Activated CD4-positive, alpha-beta T cell treated with anti-CD3 and anti-CD28 coated beads, Interleukin-2, amount 10 ng/mL, durations not matched to agents 7 days and 5 days (primary cell): Measurements from ENCODE around the gene CTU1. TPM values are rescaled to one million over a fixed set of nuclear protein-coding genes. Genes with fewer than 3 reads are reported as not detected.

ENCODE experiments used
- CTCF ChIA-PET: fragments of 350-600 bp; sonication (Branson Sonifier 250); formaldehyde crosslinking; loops from one replicate; lab custom pipeline; 2021; ENCODE audit warnings: antibody characterized with exemption; lab: Charles Lee
- POLR2A ChIA-PET: fragments of 350-600 bp; sonication (Branson Sonifier 250); formaldehyde crosslinking; loops from one replicate; lab custom pipeline; 2021; ENCODE audit warnings: antibody characterized with exemption; lab: Charles Lee
- DNase-seq: peaks from one replicate; pipeline ENCODE4 v3.0.0-alpha.2; 2020
- H3K27ac Mint-ChIP-seq: one replicate; pipeline ENCODE4 v1.8.0; 2021; ENCODE audit warnings: mild to moderate bottlenecking, moderate library complexity, mixed read lengths
- H3K27me3 Mint-ChIP-seq: one replicate; pipeline ENCODE4 v1.8.0; 2021; ENCODE audit warnings: mixed read lengths
- H3K36me3 Mint-ChIP-seq: one replicate; pipeline ENCODE4 v1.8.0; 2021; ENCODE audit warnings: low read depth, mixed read lengths
- H3K4me1 Mint-ChIP-seq: one replicate; pipeline ENCODE4 v1.8.0; 2021; ENCODE audit warnings: mixed read lengths
- H3K4me3 Mint-ChIP-seq: one replicate; pipeline ENCODE4 v1.8.0; 2021; ENCODE audit warnings: mild to moderate bottlenecking, moderate library complexity, mixed read lengths
- H3K9me3 Mint-ChIP-seq: one replicate; pipeline ENCODE4 v1.8.0; 2021; ENCODE audit warnings: mixed read lengths
- total RNA-seq, 2 experiments: library from RNA; stranded (reverse); gene quantifications; one replicate each; pipeline ENCODE4 v1.2.3, GENCODE V29; 2021

The CTU1 gene
- total RNA-seq, 2 experiments from 2014 or later, result 8.5 to 10.0 TPM

- Mint-ChIP-seq H3K4me3 (no peak overlapping the region), H3K27ac (peak overlapping the region; percentile 74), H3K27me3 (no peaks in the 10 kb centered on the region), H3K9me3 (no peaks in the 10 kb centered on the region), H3K36me3 (peaks cover 26% of the 10 kb centered on the region), H3K4me1 (peaks cover 18% of the 10 kb centered on the region)
- ChIA-PET CTCF (interaction anchor here (0.6 to 1.8 kb wide), 4 partner anchors 9 to 681 kb away, joined by 3 to 6 read pairs (median 4); no protein-coding TSS in a partner anchor), POLR2A (no interaction called here)
- no peak for DNase-seq
These were observed 11.6 kb downstream of the CTU1 start for GRCh38 chr19:51096473-51097165.

- H3K27ac Mint-ChIP-seq, result no peak overlapping the region
- peaks cover 24% of the 10 kb centered on the region for H3K36me3 Mint-ChIP-seq
- ChIA-PET POLR2A (no interaction called here), CTCF (interaction anchor here (0.8 kb wide), 1 partner anchor 585 kb away, joined by 4 read pairs; no protein-coding TSS in a partner anchor)
- H3K9me3 Mint-ChIP-seq, result no peaks in the 10 kb centered on the region
- peak; percentile 39 for DNase-seq
- H3K27me3 Mint-ChIP-seq, result no peaks in the 10 kb centered on the region
- no peak overlapping the region for H3K4me3 Mint-ChIP-seq
- H3K4me1 Mint-ChIP-seq, result peaks cover 17% of the 10 kb centered on the region
These were observed 13.4 kb downstream of the CTU1 start for GRCh38 chr19:51094696-51095279.

GRCh38 chr19:51093510-51094345, 14.5 kb downstream of the CTU1 start:
- no peaks in the 10 kb centered on the region for H3K27me3 Mint-ChIP-seq
- no peak overlapping the region for H3K27ac Mint-ChIP-seq
- H3K4me3 Mint-ChIP-seq, result no peak overlapping the region
- ChIA-PET CTCF (no interaction called here), POLR2A (no interaction called here)
- H3K36me3 Mint-ChIP-seq, result peaks cover 19% of the 10 kb centered on the region
- H3K4me1 Mint-ChIP-seq, result peaks cover 17% of the 10 kb centered on the region
- DNase-seq, result no peak
- no peaks in the 10 kb centered on the region for H3K9me3 Mint-ChIP-seq

DNA sequence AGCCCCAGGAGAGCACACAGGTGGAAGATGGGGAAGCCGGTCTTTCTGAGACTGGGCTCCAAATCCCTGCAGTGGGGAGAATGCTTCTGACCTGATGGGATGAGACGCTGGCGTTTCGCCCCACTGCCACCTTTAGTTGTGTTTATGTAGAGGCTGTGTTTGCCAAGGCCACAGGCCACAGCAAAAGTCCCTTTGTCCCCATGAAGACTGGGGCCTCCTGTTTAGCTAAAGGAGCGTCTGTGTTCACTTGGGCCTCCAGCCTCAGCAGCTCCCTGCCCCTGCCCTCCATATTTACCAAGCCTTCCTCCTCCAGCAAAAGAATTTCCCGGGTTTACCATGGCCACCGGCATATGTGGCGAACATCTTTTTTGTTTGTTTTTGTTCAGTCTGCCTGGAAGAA, 15.1 kb downstream of the CTU1 start:
- no peak overlapping the region for H3K4me3 Mint-ChIP-seq
- POLR2A ChIA-PET, result no interaction called here
- H3K9me3 Mint-ChIP-seq, result no peaks in the 10 kb centered on the region
- no peak for DNase-seq
- CTCF ChIA-PET, result no interaction called here
- no peak overlapping the region for H3K27ac Mint-ChIP-seq
- peaks cover 16% of the 10 kb centered on the region for H3K36me3 Mint-ChIP-seq
- no peaks in the 10 kb centered on the region for H3K27me3 Mint-ChIP-seq
- peaks cover 17% of the 10 kb centered on the region for H3K4me1 Mint-ChIP-seq

- POLR2A ChIA-PET, result interaction anchor here (0.5 kb wide), 1 partner anchor 304 kb away, joined by 4 read pairs; no protein-coding TSS in a partner anchor
These were observed 16.0 kb downstream of the CTU1 start for GRCh38 chr19:51091895-51092873.

DNA sequence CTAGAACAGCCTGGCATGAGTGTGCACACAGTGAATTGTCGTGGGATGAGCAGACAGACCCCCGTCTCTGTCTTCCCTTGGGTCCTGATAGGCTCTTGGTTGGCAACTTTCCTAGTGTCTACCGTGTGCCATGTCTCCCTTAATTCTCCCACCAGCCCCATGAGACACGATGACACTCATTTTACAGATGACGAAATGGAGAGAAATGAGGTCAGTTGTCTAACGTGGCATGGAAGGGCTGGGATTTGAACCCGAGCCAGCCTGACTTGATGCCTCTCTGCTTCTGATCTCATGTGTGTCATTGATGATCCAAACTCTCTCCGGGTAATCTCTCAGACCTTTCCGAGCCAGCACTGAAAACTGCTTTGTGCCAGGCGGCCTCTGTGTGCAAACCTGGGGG, 17.1 kb downstream of the CTU1 start:
- CTCF ChIA-PET, result interaction anchor here (1.0 kb wide), 1 partner anchor 46 kb away, joined by 3 read pairs; no protein-coding TSS in a partner anchor
- no peak overlapping the region for H3K27ac Mint-ChIP-seq
- no peaks in the 10 kb centered on the region for H3K36me3 Mint-ChIP-seq
- no peak for DNase-seq
- H3K4me1 Mint-ChIP-seq, result peaks cover 2% of the 10 kb centered on the region
- POLR2A ChIA-PET, result no interaction called here
- H3K4me3 Mint-ChIP-seq, result no peak overlapping the region
- H3K9me3 Mint-ChIP-seq, result no peaks in the 10 kb centered on the region
- no peaks in the 10 kb centered on the region for H3K27me3 Mint-ChIP-seq

More at GRCh38 chr19:51091895-51092873, 16.0 kb downstream of the CTU1 start:
- Mint-ChIP-seq H3K4me3 (no peak overlapping the region), H3K9me3 (no peaks in the 10 kb centered on the region), H3K27ac (no peak overlapping the region), H3K27me3 (no peaks in the 10 kb centered on the region), H3K36me3 (peaks cover 7% of the 10 kb centered on the region), H3K4me1 (peaks cover 9% of the 10 kb centered on the region)
- DNase-seq, result no peak
- CTCF ChIA-PET, result no interaction called here

GRCh38 chr19:51090471-51090870, 17.7 kb downstream of the CTU1 start:
- no peak overlapping the region for H3K4me3 Mint-ChIP-seq
- no peaks in the 10 kb centered on the region for H3K36me3 Mint-ChIP-seq

GRCh38 chr19:51089786-51090185, 18.4 kb downstream of the CTU1 start:
- DNase-seq, result no peak
- no peaks in the 10 kb centered on the region for H3K9me3 Mint-ChIP-seq
- ChIA-PET CTCF (no interaction called here), POLR2A (no interaction called here)
- no peaks in the 10 kb centered on the region for H3K27me3 Mint-ChIP-seq
- no peaks in the 10 kb centered on the region for H3K36me3 Mint-ChIP-seq
- no peak overlapping the region for H3K27ac Mint-ChIP-seq
- H3K4me3 Mint-ChIP-seq, result no peak overlapping the region
- H3K4me1 Mint-ChIP-seq, result no peaks in the 10 kb centered on the region

More at GRCh38 chr19:51090471-51090870, 17.7 kb downstream of the CTU1 start:
- no peak overlapping the region for H3K27ac Mint-ChIP-seq
- no peak for DNase-seq
- POLR2A ChIA-PET, result no interaction called here
- CTCF ChIA-PET, result interaction anchor here (1.0 kb wide), 1 partner anchor 46 kb away, joined by 3 read pairs; no protein-coding TSS in a partner anchor
- H3K27me3 Mint-ChIP-seq, result no peaks in the 10 kb centered on the region
- no peaks in the 10 kb centered on the region for H3K9me3 Mint-ChIP-seq
- no peaks in the 10 kb centered on the region for H3K4me1 Mint-ChIP-seq

GRCh38 chr19:51086153-51086850, 21.9 kb downstream of the CTU1 start:
- DNase-seq, result no peak
- H3K36me3 Mint-ChIP-seq, result no peaks in the 10 kb centered on the region
- H3K27me3 Mint-ChIP-seq, result peaks cover 8% of the 10 kb centered on the region
- POLR2A ChIA-PET, result no interaction called here
- CTCF ChIA-PET, result interaction anchor here (0.8 to 1.4 kb wide), 2 partner anchors 9 to 10 kb away, joined by 5 to 6 read pairs; no protein-coding TSS in a partner anchor
- no peaks in the 10 kb centered on the region for H3K4me1 Mint-ChIP-seq
- H3K27ac Mint-ChIP-seq, result no peak overlapping the region
- H3K9me3 Mint-ChIP-seq, result no peaks in the 10 kb centered on the region
- H3K4me3 Mint-ChIP-seq, result no peak overlapping the region

DNA sequence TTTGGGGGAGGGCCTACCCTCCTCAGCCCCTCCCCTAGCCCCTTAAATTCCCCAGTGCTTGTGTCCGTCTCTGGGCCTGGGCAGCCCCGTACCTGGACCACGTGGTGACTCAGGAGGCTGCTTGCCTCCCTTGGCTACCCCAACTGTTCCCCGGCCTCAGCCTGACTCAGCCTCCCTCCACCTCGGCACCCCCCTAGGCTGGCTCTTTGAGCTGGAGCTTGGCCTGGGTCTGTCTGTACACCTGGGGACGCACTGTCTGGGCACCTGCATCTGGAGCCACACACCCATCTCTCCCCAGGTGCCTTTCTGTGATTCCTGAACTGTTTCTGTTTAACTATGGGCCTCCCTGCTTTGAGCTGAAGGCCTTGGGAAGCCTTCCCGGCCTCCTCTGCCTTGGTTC, 23.7 kb downstream of the CTU1 start:
- ChIA-PET CTCF (interaction anchor here (0.7 kb wide), 1 partner anchor 51 kb away, joined by 3 read pairs; no protein-coding TSS in a partner anchor), POLR2A (no interaction called here)
- DNase-seq, result no peak
- Mint-ChIP-seq H3K27ac (no peak overlapping the region), H3K9me3 (no peaks in the 10 kb centered on the region), H3K27me3 (peaks cover 8% of the 10 kb centered on the region), H3K36me3 (no peaks in the 10 kb centered on the region), H3K4me3 (no peak overlapping the region), H3K4me1 (no peaks in the 10 kb centered on the region)

- H3K36me3 Mint-ChIP-seq, result no peaks in the 10 kb centered on the region
- CTCF ChIA-PET, result no interaction called here
- DNase-seq, result no peak
- no peaks in the 10 kb centered on the region for H3K9me3 Mint-ChIP-seq
- no peaks in the 10 kb centered on the region for H3K4me1 Mint-ChIP-seq
- H3K27me3 Mint-ChIP-seq, result peaks cover 8% of the 10 kb centered on the region
- H3K27ac Mint-ChIP-seq, result no peak overlapping the region
- POLR2A ChIA-PET, result no interaction called here
- H3K4me3 Mint-ChIP-seq, result no peak overlapping the region
These were observed 24.4 kb downstream of the CTU1 start for GRCh38 chr19:51083783-51084182.
